Measurements from ENCODE around the gene ZNF296.

The ZNF296 gene

GRCh38 chr19:45058622-45059159, 17.6 kb downstream of the ZNF296 start:
- Histone ChIP-seq H2AFZ (ENCODE audit: low read length) (no peak overlapping the region), H3K9me2 (replicated peaks; ENCODE audit: insufficient read depth, low read length) (no peaks in the 10 kb centered on the region), H3K9ac (ENCODE audit: low read length) (no peak overlapping the region), H3K36me3 (replicated peaks; ENCODE audit: insufficient read depth, low read length) (peaks cover 14% of the 10 kb centered on the region), H3K27me3 (replicated peaks; ENCODE audit: insufficient read depth, low read length) (no peaks in the 10 kb centered on the region), H3K79me2 (ENCODE audit: low read length) (peaks cover 60% of the 10 kb centered on the region), H3K9me3 (replicated peaks; ENCODE audit: insufficient read depth, low read length) (no peaks in the 10 kb centered on the region), H3K27ac (ENCODE audit: low read length) (no peak overlapping the region), H3K4me2 (ENCODE audit: low read depth, low read length) (no peak overlapping the region), H3F3A (ENCODE audit: insufficient read depth, low read length) (no peaks in the 10 kb centered on the region), H3K4me3 (ENCODE audit: low read length) (no peak overlapping the region), H3K4me1 (ENCODE audit: low read length) (no peaks in the 10 kb centered on the region), H4K20me1 (ENCODE audit: insufficient read depth, low read length) (peaks cover 3% of the 10 kb centered on the region; the same call in 1 of the 2 replicates)
- TF ChIP-seq EZH2phosphoT487 (IDR thresholded peaks at IDR 0.05; ENCODE audit: low read length): no peak
- TF ChIP-seq EZH2 (optimal IDR thresholded peaks at IDR 0.05; ENCODE audit: low read depth, low read length): no peak
- DNase-seq: no peak

GRCh38 chr19:45057444-45057843, 18.8 kb downstream of the ZNF296 start:
- TF ChIP-seq EZH2 (optimal IDR thresholded peaks at IDR 0.05; ENCODE audit: low read depth, low read length): no peak
- TF ChIP-seq, protein P1, sequence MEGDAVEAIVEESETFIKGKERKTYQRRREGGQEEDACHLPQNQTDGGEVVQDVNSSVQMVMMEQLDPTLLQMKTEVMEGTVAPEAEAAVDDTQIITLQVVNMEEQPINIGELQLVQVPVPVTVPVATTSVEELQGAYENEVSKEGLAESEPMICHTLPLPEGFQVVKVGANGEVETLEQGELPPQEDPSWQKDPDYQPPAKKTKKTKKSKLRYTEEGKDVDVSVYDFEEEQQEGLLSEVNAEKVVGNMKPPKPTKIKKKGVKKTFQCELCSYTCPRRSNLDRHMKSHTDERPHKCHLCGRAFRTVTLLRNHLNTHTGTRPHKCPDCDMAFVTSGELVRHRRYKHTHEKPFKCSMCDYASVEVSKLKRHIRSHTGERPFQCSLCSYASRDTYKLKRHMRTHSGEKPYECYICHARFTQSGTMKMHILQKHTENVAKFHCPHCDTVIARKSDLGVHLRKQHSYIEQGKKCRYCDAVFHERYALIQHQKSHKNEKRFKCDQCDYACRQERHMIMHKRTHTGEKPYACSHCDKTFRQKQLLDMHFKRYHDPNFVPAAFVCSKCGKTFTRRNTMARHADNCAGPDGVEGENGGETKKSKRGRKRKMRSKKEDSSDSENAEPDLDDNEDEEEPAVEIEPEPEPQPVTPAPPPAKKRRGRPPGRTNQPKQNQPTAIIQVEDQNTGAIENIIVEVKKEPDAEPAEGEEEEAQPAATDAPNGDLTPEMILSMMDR (IDR thresholded peaks at IDR 0.05; ENCODE audit: low read length): no peak
- no peak for TF ChIP-seq EZH2phosphoT487 (IDR thresholded peaks at IDR 0.05; ENCODE audit: low read length)
- H3K4me3 ChIP-seq (ENCODE audit: low read length): no peak overlapping the region
- H3K9me3 ChIP-seq (replicated peaks; ENCODE audit: insufficient read depth, low read length): no peaks in the 10 kb centered on the region
- no peak overlapping the region for H3K27ac ChIP-seq (ENCODE audit: low read length)
- no peaks in the 10 kb centered on the region for H3K27me3 ChIP-seq (replicated peaks; ENCODE audit: insufficient read depth, low read length)
- H3K9me2 ChIP-seq (replicated peaks; ENCODE audit: insufficient read depth, low read length): no peaks in the 10 kb centered on the region
- H3K4me2 ChIP-seq (ENCODE audit: low read depth, low read length): no peak overlapping the region
- H3K9ac ChIP-seq (ENCODE audit: low read length): no peak overlapping the region
- H3K36me3 ChIP-seq (replicated peaks; ENCODE audit: insufficient read depth, low read length): peaks cover 15% of the 10 kb centered on the region
- peaks cover 67% of the 10 kb centered on the region for H3K79me2 ChIP-seq (ENCODE audit: low read length)
- DNase-seq: no peak
- H4K20me1 ChIP-seq (ENCODE audit: insufficient read depth, low read length): peaks cover 3% of the 10 kb centered on the region; the same call in 1 of the 2 replicates
- H2AFZ ChIP-seq (ENCODE audit: low read length): no peak overlapping the region
- no peaks in the 10 kb centered on the region for H3K4me1 ChIP-seq (ENCODE audit: low read length)
- H3F3A ChIP-seq (ENCODE audit: insufficient read depth, low read length): no peaks in the 10 kb centered on the region

GRCh38 chr19:45056831-45057230, 19.4 kb downstream of the ZNF296 start:
- no peaks in the 10 kb centered on the region for H3K27me3 ChIP-seq (replicated peaks; ENCODE audit: insufficient read depth, low read length)
- H3K4me3 ChIP-seq (ENCODE audit: low read length): no peak overlapping the region
- peaks cover 18% of the 10 kb centered on the region for H3K36me3 ChIP-seq (replicated peaks; ENCODE audit: insufficient read depth, low read length)
- H3K4me1 ChIP-seq (ENCODE audit: low read length): no peaks in the 10 kb centered on the region
- H3K9ac ChIP-seq (ENCODE audit: low read length): no peak overlapping the region
- peaks cover 3% of the 10 kb centered on the region; the same call in 1 of the 2 replicates for H4K20me1 ChIP-seq (ENCODE audit: insufficient read depth, low read length)
- H3K9me2 ChIP-seq (replicated peaks; ENCODE audit: insufficient read depth, low read length): no peaks in the 10 kb centered on the region
- no peaks in the 10 kb centered on the region for H3F3A ChIP-seq (ENCODE audit: insufficient read depth, low read length)
- no peak overlapping the region for H3K27ac ChIP-seq (ENCODE audit: low read length)
- no peaks in the 10 kb centered on the region for H3K9me3 ChIP-seq (replicated peaks; ENCODE audit: insufficient read depth, low read length)
- H3K79me2 ChIP-seq (ENCODE audit: low read length): peaks cover 70% of the 10 kb centered on the region
- H2AFZ ChIP-seq (ENCODE audit: low read length): no peak overlapping the region
- TF ChIP-seq EZH2phosphoT487 (IDR thresholded peaks at IDR 0.05; ENCODE audit: low read length) (no peak), EZH2 (optimal IDR thresholded peaks at IDR 0.05; ENCODE audit: low read depth, low read length) (no peak)
- TF ChIP-seq, protein P1 (IDR thresholded peaks at IDR 0.05; ENCODE audit: low read length): no peak
- no peak overlapping the region for H3K4me2 ChIP-seq (ENCODE audit: low read depth, low read length)
- DNase-seq: no peak

DNA sequence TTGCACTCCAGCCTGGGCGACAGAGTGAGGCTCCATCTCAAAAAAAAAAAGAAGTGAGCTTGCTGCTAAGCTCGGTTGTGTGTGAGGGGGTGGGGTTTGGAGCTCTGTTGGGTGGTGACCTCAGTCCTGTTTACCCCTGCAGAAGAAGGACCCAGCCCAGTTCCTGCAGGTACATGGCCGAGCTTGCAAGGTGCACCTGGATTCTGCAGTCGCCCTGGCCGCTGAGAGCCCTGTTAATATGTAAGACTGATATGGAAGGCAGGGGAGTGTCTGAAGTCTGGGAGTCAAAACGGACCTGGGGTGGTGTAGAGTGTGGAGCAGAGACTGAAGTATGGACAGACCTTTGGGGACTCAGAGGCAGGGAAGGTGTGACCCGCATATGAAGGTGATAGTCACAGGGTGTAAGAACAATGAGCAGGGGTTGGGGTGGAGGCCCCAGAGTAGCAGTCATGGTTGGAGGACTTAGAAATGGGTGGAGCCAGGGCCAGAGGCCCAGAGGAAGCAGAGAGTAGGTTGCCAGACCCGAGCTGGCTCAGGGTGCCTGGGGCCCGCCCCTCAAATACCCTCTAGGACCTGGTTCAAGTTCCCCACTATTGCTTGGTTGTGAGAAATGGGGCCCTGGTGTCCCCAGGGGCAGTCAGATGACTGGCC, 24.2 kb downstream of the ZNF296 start:
- no peak overlapping the region for H2AFZ ChIP-seq (ENCODE audit: low read length)
- peaks cover 26% of the 10 kb centered on the region for H3K4me1 ChIP-seq (ENCODE audit: low read length)
- peaks cover 23% of the 10 kb centered on the region for H3F3A ChIP-seq (ENCODE audit: insufficient read depth, low read length)
- no peaks in the 10 kb centered on the region for H3K9me3 ChIP-seq (replicated peaks; ENCODE audit: insufficient read depth, low read length)
- no peaks in the 10 kb centered on the region for H3K9me2 ChIP-seq (replicated peaks; ENCODE audit: insufficient read depth, low read length)
- H3K36me3 ChIP-seq (replicated peaks; ENCODE audit: insufficient read depth, low read length): peaks cover 7% of the 10 kb centered on the region
- H3K4me2 ChIP-seq (ENCODE audit: low read depth, low read length): no peak overlapping the region
- H3K4me3 ChIP-seq (ENCODE audit: low read length): no peak overlapping the region
- no peak for DNase-seq
- H3K27ac ChIP-seq (ENCODE audit: low read length): no peak overlapping the region
- H3K79me2 ChIP-seq (ENCODE audit: low read length): peaks cover 82% of the 10 kb centered on the region
- H3K9ac ChIP-seq (ENCODE audit: low read length): no peak overlapping the region
- no peaks in the 10 kb centered on the region for H4K20me1 ChIP-seq (ENCODE audit: insufficient read depth, low read length)
- no peak for TF ChIP-seq EZH2 (optimal IDR thresholded peaks at IDR 0.05; ENCODE audit: low read depth, low read length)
- TF ChIP-seq EZH2phosphoT487 (IDR thresholded peaks at IDR 0.05; ENCODE audit: low read length): no peak
- TF ChIP-seq, protein P1 (IDR thresholded peaks at IDR 0.05; ENCODE audit: low read length): no peak
- H3K27me3 ChIP-seq (replicated peaks; ENCODE audit: insufficient read depth, low read length): no peaks in the 10 kb centered on the region

All from MM.1S (cell line).